HEK293 (cell line): Measurements from ENCODE around the gene PRSS8.

Experiments
- CTCF ChIA-PET: fragments of 350-600 bp; formaldehyde crosslinking; extraction: SDS; loops from one replicate; lab custom pipeline; 2021; ENCODE audit warnings: antibody characterized with exemption; lab: Yijun Ruan, JAX
- POLR2A ChIA-PET: fragments of 300-600 bp; formaldehyde crosslinking; extraction: SDS; loops from one replicate; lab custom pipeline; 2020; ENCODE audit warnings: antibody characterized with exemption, inconsistent platforms; lab: Yijun Ruan, JAX
- H3K27ac ChIP-seq: fragments of 200-500 bp; sonication (Bioruptor generic); 2 replicates; pipeline ENCODE4 v1.5.1; 2014; ENCODE audit warnings: low read depth, low read length, control low read depth, inconsistent platforms; ENCODE audit errors: extremely low read depth
- H3K36me3 ChIP-seq, 2 experiments: fragments of 200-500 bp in 1 of 2; sonication (Bioruptor generic) in 1 of 2; 1 replicate in 1 of 2; 2 replicates in 1 of 2; pipeline ENCODE4 v1.5.1; 2014 to 2017; ENCODE audit warnings: inconsistent platforms in 2 of 2, low read length in 2 of 2; ENCODE audit not compliant: control insufficient read depth in 2 of 2, insufficient read depth in 1 of 2
- H3K4me1 ChIP-seq: fragments of 200-500 bp; sonication (Bioruptor generic); 2 replicates; pipeline ENCODE4 v1.5.1; 2014; ENCODE audit warnings: mild to moderate bottlenecking, low read length, inconsistent platforms; ENCODE audit not compliant: control insufficient read depth, insufficient read depth
- H3K4me3 ChIP-seq: 2 replicates; pipeline ENCODE4 v1.5.1; 2011; ENCODE audit warnings: low read depth, mild to moderate bottlenecking, control low read depth, low read length, moderate library complexity
- H3K9me3 ChIP-seq: fragments of 200-500 bp; sonication (Bioruptor generic); 2 replicates; pipeline ENCODE4 v1.5.1; 2014; ENCODE audit warnings: low read depth, low read length, inconsistent platforms; ENCODE audit not compliant: control insufficient read depth, insufficient read depth
- ATF2 ChIP-seq: fragments of 450-650 bp; formaldehyde crosslinking; IDR thresholded peaks from 2 replicates; pipeline ENCODE4 v1.5.1; 2016; ENCODE audit warnings: missing biosample characterization, missing genetic modification characterization, low read depth
- GLI2 ChIP-seq: fragments of 450-650 bp; formaldehyde crosslinking; IDR thresholded peaks from 2 replicates; pipeline ENCODE4; 2017; ENCODE audit warnings: missing biosample characterization, missing genetic modification characterization, low read depth, borderline replicate concordance
- KLF9 ChIP-seq: fragments of 450-650 bp; formaldehyde crosslinking; IDR thresholded peaks from 2 replicates; pipeline ENCODE4 v1.5.1; 2016; ENCODE audit warnings: missing biosample characterization, missing genetic modification characterization, low read depth
- WT1 ChIP-seq: fragments of 450-650 bp; formaldehyde crosslinking; IDR thresholded peaks from 2 replicates; pipeline ENCODE4 v1.5.1; 2016; ENCODE audit warnings: missing biosample characterization, missing genetic modification characterization
- ZEB2 ChIP-seq: fragments of 450-650 bp; formaldehyde crosslinking; IDR thresholded peaks from 2 replicates; pipeline ENCODE4 v1.5.1; 2016; ENCODE audit warnings: missing biosample characterization, missing genetic modification characterization
- ZNF133 ChIP-seq: fragments of 450-650 bp; formaldehyde crosslinking; IDR thresholded peaks from 2 replicates; pipeline ENCODE4 v1.5.1; 2016; ENCODE audit warnings: missing biosample characterization, missing genetic modification characterization
- ZNF211 ChIP-seq: fragments of 450-650 bp; formaldehyde crosslinking; IDR thresholded peaks from 2 replicates; pipeline ENCODE4 v1.5.1; 2016; ENCODE audit warnings: low read depth, missing biosample characterization, missing genetic modification characterization
- ZNF248 ChIP-seq: fragments of 450-650 bp; formaldehyde crosslinking; IDR thresholded peaks from 2 replicates; pipeline ENCODE4 v1.5.1; 2017; ENCODE audit warnings: missing biosample characterization, missing genetic modification characterization
- ZNF274 ChIP-seq, 2 experiments: fragments of 200-500 bp in 1 of 2; fragments of 450-650 bp in 1 of 2; sonication (Bioruptor generic) in 1 of 2; formaldehyde crosslinking in 1 of 2; IDR thresholded peaks; 2 replicates each; pipeline versions ENCODE4 v1.5.1 to v1.6.1; 2014 to 2016; ENCODE audit warnings: borderline replicate concordance in 1 of 2, inconsistent platforms in 1 of 2, low read length in 1 of 2, missing biosample characterization in 1 of 2, missing genetic modification characterization in 1 of 2
- ZNF433 ChIP-seq: fragments of 450-650 bp; formaldehyde crosslinking; IDR thresholded peaks from 2 replicates; pipeline ENCODE4 v1.5.1; 2016; ENCODE audit warnings: missing biosample characterization, missing genetic modification characterization, low read depth
- ZNF514 ChIP-seq: fragments of 450-650 bp; formaldehyde crosslinking; IDR thresholded peaks from 2 replicates; pipeline ENCODE4 v1.5.1; 2016; ENCODE audit warnings: missing biosample characterization, missing genetic modification characterization
- ZNF571 ChIP-seq: fragments of 450-650 bp; formaldehyde crosslinking; IDR thresholded peaks from 2 replicates; pipeline ENCODE4 v1.5.0; 2017; ENCODE audit warnings: missing biosample characterization, missing genetic modification characterization
- ZNF76 ChIP-seq: fragments of 450-650 bp; formaldehyde crosslinking; IDR thresholded peaks from 2 replicates; pipeline ENCODE4; 2016; ENCODE audit warnings: low read depth, missing biosample characterization, missing genetic modification characterization, borderline replicate concordance
- ZNF776 ChIP-seq: fragments of 450-650 bp; formaldehyde crosslinking; IDR thresholded peaks from 2 replicates; pipeline ENCODE4 v1.5.0; 2017; ENCODE audit warnings: missing biosample characterization, missing genetic modification characterization, borderline replicate concordance
- ZSCAN23 ChIP-seq: fragments of 450-650 bp; formaldehyde crosslinking; IDR thresholded peaks from 2 replicates; pipeline ENCODE4 v1.5.1; 2016; ENCODE audit warnings: missing biosample characterization, missing genetic modification characterization
- TF ChIP-seq, protein P1 (sequence below): IDR thresholded peaks from 2 replicates; pipeline ENCODE4 v1.6.1; 2011; ENCODE audit warnings: mild to moderate bottlenecking, low read depth, low read length, borderline replicate concordance

The PRSS8 gene

DNA sequence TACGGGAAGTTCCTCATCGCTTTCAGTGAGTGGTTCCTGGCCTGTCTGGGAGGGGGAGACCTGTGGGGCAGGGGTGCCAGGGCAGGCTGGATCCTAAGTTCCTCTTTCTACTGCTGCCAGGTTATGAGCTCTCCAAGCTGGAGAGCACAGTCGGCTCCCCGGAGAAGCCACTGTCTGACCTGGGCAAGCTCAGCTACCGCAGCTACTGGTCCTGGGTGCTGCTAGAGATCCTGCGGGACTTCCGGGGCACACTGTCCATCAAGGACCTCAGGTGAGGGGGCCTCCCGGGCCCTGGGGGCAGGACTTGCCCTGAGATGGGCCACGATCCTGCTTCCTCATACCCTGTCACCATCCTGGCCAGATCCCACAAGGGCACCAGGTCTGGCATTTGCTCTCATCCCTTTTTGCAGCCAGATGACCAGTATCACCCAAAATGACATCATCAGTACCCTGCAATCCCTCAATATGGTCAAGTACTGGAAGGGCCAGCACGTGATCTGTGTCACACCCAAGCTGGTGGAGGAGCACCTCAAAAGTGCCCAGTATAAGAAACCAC, 5.1 kb downstream of the PRSS8 start:
- Histone ChIP-seq H3K36me3 (peaks cover 0 to 67% of the 10 kb centered on the region in 2 experiments; a peak in 2 of 3 replicates), H3K9me3 (no peaks in the 10 kb centered on the region), H3K4me3 (no peak overlapping the region), H3K4me1 (peaks cover 9% of the 10 kb centered on the region; the same call in 1 of the 2 replicates), H3K27ac (no peak overlapping the region)
- TF ChIP-seq GLI2: no peak
- TF ChIP-seq ZNF571 (tag by site-specific recombination): no peak
- TF ChIP-seq, protein P1, sequence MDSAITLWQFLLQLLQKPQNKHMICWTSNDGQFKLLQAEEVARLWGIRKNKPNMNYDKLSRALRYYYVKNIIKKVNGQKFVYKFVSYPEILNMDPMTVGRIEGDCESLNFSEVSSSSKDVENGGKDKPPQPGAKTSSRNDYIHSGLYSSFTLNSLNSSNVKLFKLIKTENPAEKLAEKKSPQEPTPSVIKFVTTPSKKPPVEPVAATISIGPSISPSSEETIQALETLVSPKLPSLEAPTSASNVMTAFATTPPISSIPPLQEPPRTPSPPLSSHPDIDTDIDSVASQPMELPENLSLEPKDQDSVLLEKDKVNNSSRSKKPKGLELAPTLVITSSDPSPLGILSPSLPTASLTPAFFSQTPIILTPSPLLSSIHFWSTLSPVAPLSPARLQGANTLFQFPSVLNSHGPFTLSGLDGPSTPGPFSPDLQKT: no peak
- TF ChIP-seq ATF2 (tag by site-specific recombination): 0 out of 2 replicates have a peak, but pooled peaks have one; percentile 28
- TF ChIP-seq ZNF274 (IDR thresholded peaks at IDR 0.05; ENCODE audit: low read length): no peak
- no peak for TF ChIP-seq ZNF274 (tag by site-specific recombination; IDR thresholded peaks at IDR 0.05; ENCODE audit: borderline replicate concordance)
- no peak for TF ChIP-seq ZNF211 (tag by site-specific recombination)
- POLR2A ChIA-PET: interaction anchor here (1.1 to 5.7 kb wide), 3 partner anchors 13 to 329 kb away, joined by 3 to 35 read pairs (median 3); partner anchors contain the start of genes ARMC5 and KAT8
- CTCF ChIA-PET: interaction anchor here (0.7 to 1.9 kb wide), 3 partner anchors 12 to 146 kb away, joined by 3 to 13 read pairs (median 4); partner anchors contain the start of gene HSD3B7

- ChIA-PET CTCF (interaction anchor here (0.7 to 1.0 kb wide), 2 partner anchors 27 to 145 kb away, joined by 3 to 4 read pairs; partner anchors contain the start of gene HSD3B7), POLR2A (interaction anchor here (0.8 to 5.7 kb wide), 4 partner anchors 9 to 165 kb away, joined by 3 to 35 read pairs (median 8); partner anchors contain the start of gene KAT8)
- Histone ChIP-seq H3K9me3 (no peaks in the 10 kb centered on the region), H3K36me3 (peaks cover 0 to 67% of the 10 kb centered on the region in 2 experiments; a peak in 2 of 3 replicates), H3K27ac (no peak overlapping the region), H3K4me1 (peaks cover 2% of the 10 kb centered on the region; the same call in 1 of the 2 replicates), H3K4me3 (no peak overlapping the region)
- TF ChIP-seq KLF9 (tag by site-specific recombination): no peak
- TF ChIP-seq WT1: no peak
- no peak for TF ChIP-seq ZNF433 (tag by site-specific recombination)
- no peak for TF ChIP-seq ZNF248 (tag by site-specific recombination)
- TF ChIP-seq ZSCAN23 (tag by site-specific recombination): no peak
- TF ChIP-seq ZNF776: no peak
- TF ChIP-seq ZEB2 (tag by site-specific recombination): no peak
- TF ChIP-seq ZNF76 (tag by site-specific recombination): no peak
- TF ChIP-seq ZNF133: no peak
- TF ChIP-seq ZNF514 (tag by site-specific recombination): no peak
Observed at GRCh38 chr16:31129568-31130335, 5.8 kb downstream of the PRSS8 start.
